Measurements from ENCODE around the gene TAC3.
A peak's percentile ranks its signal among the peaks of the same experiment; 100 is the strongest.

The TAC3 gene

DNA sequence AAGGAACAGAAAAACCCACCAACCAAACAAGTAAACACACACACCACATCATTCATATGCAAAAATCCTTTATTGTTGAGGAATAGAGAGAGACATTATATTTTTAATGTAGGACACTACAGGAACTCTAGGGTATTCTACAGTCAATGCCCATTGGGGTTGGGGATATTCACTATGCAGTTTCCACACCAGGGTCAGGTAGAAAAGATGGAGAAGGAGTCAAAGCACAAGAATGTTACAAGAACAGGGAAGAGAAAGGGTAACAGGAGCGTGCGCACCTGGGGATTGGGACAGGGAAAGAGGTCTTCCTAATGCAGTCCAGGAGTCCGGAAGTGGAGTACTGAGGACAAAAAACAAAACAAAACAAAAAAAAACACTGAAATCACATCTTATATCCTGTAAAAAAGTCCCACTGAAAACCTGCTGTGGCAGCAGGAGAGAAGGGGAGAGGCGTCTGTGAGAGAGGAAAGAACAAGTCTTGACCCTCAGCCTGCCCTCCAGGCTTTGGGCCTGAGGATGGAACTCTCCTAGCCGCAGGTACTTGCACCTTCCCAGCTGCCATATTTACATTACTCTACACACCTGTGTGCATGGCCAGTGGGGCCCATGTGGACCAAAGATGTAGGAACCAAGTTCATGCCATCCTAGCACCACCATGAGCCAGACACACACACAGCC, 6.2 kb downstream of the TAC3 start:
- no peak for TF ChIP-seq CTCF (IDR thresholded peaks at IDR 0.05)
- no peak for DNase-seq (ENCODE audit: low spot score)
- Histone ChIP-seq H3K27ac (no peak overlapping the region), H3K4me3 (no peak overlapping the region)

GRCh38 chr12:57008178-57008577, 8.2 kb downstream of the TAC3 start:
- no peak overlapping the region for H3K4me3 ChIP-seq
- TF ChIP-seq CTCF (IDR thresholded peaks at IDR 0.05): no peak
- no peak for DNase-seq (ENCODE audit: low spot score)
- H3K27ac ChIP-seq: no peak overlapping the region

GRCh38 chr12:57006809-57007475, 9.4 kb downstream of the TAC3 start:
- TF ChIP-seq CTCF (IDR thresholded peaks at IDR 0.05): no peak
- DNase-seq (ENCODE audit: low spot score): no peak
- peak overlapping the region in 1 of 2 donors; percentile 91 for H3K27ac ChIP-seq
- H3K4me3 ChIP-seq: peak overlapping the region; percentile 99

GRCh38 chr12:57005980-57006808, 10.1 kb downstream of the TAC3 start, which contains the start of gene ZBTB39:
Gene ZBTB39, minus strand, starts transcription at chr12:57006546. Its CDS starts 1,629 bp downstream, at chr12:57004917.
- Histone ChIP-seq H3K4me3 (peak within 1 kb of the TSS; percentile 99), H3K27ac (peak within 1 kb of the TSS; percentile 75 to 91)
- peak; percentile 73 for TF ChIP-seq CTCF (IDR thresholded peaks at IDR 0.05)
- peak; percentile 73 for DNase-seq (ENCODE audit: low spot score)

DNA sequence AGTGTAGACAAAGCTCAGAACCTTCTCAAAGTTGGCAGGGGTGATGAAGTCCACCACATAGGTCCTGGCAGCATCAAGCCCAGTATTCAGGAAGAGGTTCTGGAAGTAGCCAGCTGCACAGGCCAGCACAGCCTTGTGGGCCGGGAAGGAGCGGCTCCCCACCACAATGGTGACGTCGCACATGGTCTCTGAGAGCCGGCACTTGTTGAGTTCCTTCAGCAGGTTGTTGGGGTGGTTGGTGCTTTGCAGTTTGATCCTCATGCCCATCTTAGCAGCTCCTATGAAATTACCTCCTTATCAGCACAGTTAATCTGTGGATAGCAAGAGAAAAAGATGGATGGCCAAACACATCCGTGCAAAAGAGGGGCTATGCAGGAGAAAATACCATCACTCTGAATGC, 11.7 kb downstream of the TAC3 start:
- no peak for TF ChIP-seq CTCF (IDR thresholded peaks at IDR 0.05)
- no peak for DNase-seq (ENCODE audit: low spot score)
- Histone ChIP-seq H3K4me3 (no peak overlapping the region), H3K27ac (no peak overlapping the region)

GRCh38 chr12:57003395-57003794, 12.9 kb downstream of the TAC3 start:
- no peak for DNase-seq (ENCODE audit: low spot score)
- Histone ChIP-seq H3K4me3 (no peak overlapping the region), H3K27ac (no peak overlapping the region)
- no peak for TF ChIP-seq CTCF (IDR thresholded peaks at IDR 0.05)
